ENCODE results near the gene NFATC4. TPM values are rescaled to one million over a fixed set of nuclear protein-coding genes. Genes with fewer than 3 reads are reported as not detected.

Gene NFATC4
- polyA plus RNA-seq, 1 experiment = 151 TPM

GRCh38 chr14:24415421-24416253 is 47.7 kb downstream of the NFATC4 start:
- CTCF ChIA-PET = interaction anchor here (2.3 to 9.7 kb wide), 2 partner anchors 16 to 84 kb away, joined by 8 to 107 read pairs; partner anchors contain the start of gene ADCY4
- peaks cover 2% of the 10 kb centered on the region; the same call in 1 of the 2 replicates for H3K27me3 ChIP-seq (ENCODE audit: control insufficient read depth, insufficient read depth, low read length)
- TF ChIP-seq CTCF (IDR thresholded peaks at IDR 0.05; ENCODE audit: insufficient read depth, low read depth, low read length) = no peak
- no peak for DNase-seq (ENCODE audit: low read depth)
- peaks cover 3% of the 10 kb centered on the region; the same call in 1 of the 2 replicates for H3K36me3 ChIP-seq (ENCODE audit: control insufficient read depth, insufficient read depth, low read length)
- POLR2A ChIA-PET = no interaction called here
- H3K4me3 ChIP-seq (ENCODE audit: low read depth, low read length) = no peak overlapping the region

GRCh38 chr14:24416254-24416931 is 48.4 kb downstream of the NFATC4 start:
- Histone ChIP-seq H3K27me3 (ENCODE audit: control insufficient read depth, insufficient read depth, low read length) (peaks cover 2% of the 10 kb centered on the region; the same call in 1 of the 2 replicates), H3K4me3 (ENCODE audit: low read depth, low read length) (no peak overlapping the region), H3K36me3 (ENCODE audit: control insufficient read depth, insufficient read depth, low read length) (peaks cover 3% of the 10 kb centered on the region; the same call in 1 of the 2 replicates)
- ChIA-PET POLR2A (no interaction called here), CTCF (interaction anchor here (1.9 to 2.3 kb wide), 2 partner anchors 15 to 89 kb away, joined by 7 to 8 read pairs; no protein-coding TSS in a partner anchor)
- no peak for TF ChIP-seq CTCF (IDR thresholded peaks at IDR 0.05; ENCODE audit: insufficient read depth, low read depth, low read length)
- no peak for DNase-seq (ENCODE audit: low read depth)

- no peak for TF ChIP-seq CTCF (IDR thresholded peaks at IDR 0.05; ENCODE audit: insufficient read depth, low read depth, low read length)
- H3K36me3 ChIP-seq (ENCODE audit: control insufficient read depth, insufficient read depth, low read length) = peaks cover 3% of the 10 kb centered on the region; the same call in 1 of the 2 replicates
- DNase-seq (ENCODE audit: low read depth) = no peak
- H3K27me3 ChIP-seq (ENCODE audit: control insufficient read depth, insufficient read depth, low read length) = peaks cover 2% of the 10 kb centered on the region; the same call in 1 of the 2 replicates
- ChIA-PET CTCF (interaction anchor here (1.4 to 2.3 kb wide), 3 partner anchors 15 to 90 kb away, joined by 3 to 8 read pairs (median 7); no protein-coding TSS in a partner anchor), POLR2A (no interaction called here)
- H3K4me3 ChIP-seq (ENCODE audit: low read depth, low read length) = no peak overlapping the region
Measured at GRCh38 chr14:24416932-24417619, 49.1 kb downstream of the NFATC4 start.

- peaks cover 2% of the 10 kb centered on the region; the same call in 1 of the 2 replicates for H3K27me3 ChIP-seq (ENCODE audit: control insufficient read depth, insufficient read depth, low read length)
Measured at GRCh38 chr14:24417832-24418491, 50.0 kb downstream of the NFATC4 start.

More at GRCh38 chr14:24417832-24418491, 50.0 kb downstream of the NFATC4 start:
- TF ChIP-seq CTCF (IDR thresholded peaks at IDR 0.05; ENCODE audit: insufficient read depth, low read depth, low read length) = no peak
- CTCF ChIA-PET = interaction anchor here (1.4 to 2.3 kb wide), 7 partner anchors 10 to 91 kb away, joined by 3 to 12 read pairs (median 7); no protein-coding TSS in a partner anchor
- DNase-seq (ENCODE audit: low read depth) = no peak
- POLR2A ChIA-PET = interaction anchor here (1.3 kb wide), 1 partner anchor 37 kb away, joined by 3 read pairs; no protein-coding TSS in a partner anchor
- Histone ChIP-seq H3K4me3 (ENCODE audit: low read depth, low read length) (no peak overlapping the region), H3K36me3 (ENCODE audit: control insufficient read depth, insufficient read depth, low read length) (peaks cover 3% of the 10 kb centered on the region; the same call in 1 of the 2 replicates)

All from BJ (cell line).